ENCODE data around the gene TRIM63. TPM values are rescaled to one million over a fixed set of nuclear protein-coding genes. Genes with fewer than 3 reads are reported as not detected.

TRIM63 gene
- total and polyA plus RNA-seq, 9 of the 15 experiments (the other 6 are each of a cell fraction or from before 2014, with no cell fraction given): 0.08 to 0.57 (median 0.36) TPM

DNA sequence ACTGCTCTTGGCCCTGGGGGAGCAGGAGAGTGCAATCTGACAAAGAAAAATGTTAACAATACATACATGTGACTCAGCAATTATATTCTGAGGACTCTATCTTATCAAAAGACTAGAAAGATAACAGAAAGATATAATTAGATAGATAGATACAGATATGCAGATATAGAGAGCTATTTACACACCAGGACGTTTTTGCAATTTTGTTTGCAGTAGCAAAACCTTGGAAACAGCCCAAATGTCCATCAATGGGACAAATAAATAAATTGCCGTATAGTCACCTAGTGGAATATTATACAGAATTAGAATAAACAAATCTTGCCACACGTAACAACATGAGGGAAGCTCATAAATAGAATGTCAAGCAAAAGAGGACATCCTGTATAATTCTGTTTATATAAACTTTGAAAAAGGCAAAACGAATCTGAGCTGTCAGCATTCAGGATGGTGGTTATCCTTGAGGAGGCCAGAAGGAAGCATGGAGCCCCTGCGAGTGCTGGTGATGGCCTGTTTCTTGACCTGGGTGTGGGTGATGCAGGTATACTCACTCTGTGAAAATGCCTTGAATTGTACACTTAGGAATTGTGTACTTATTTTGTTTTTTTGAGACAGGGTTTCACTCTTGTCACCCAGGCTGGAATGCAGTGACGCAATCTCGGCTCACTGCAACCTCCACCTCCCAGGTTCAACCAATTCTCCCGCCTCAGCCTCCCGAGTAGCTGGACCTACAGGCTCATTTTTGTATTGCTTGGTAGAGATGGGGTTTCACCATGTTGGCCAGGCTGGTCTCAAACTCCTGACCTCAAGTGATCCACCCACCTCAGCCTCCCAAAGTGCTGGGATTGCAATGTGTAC lies 12.8 kb upstream of the TRIM63 start (continued):
- no peak for TF ChIP-seq ZBTB40 (IDR thresholded peaks at IDR 0.05)
- no peak for TF ChIP-seq ZBTB40 (CRISPR knock-in tag; IDR thresholded peaks at IDR 0.05)
- TF ChIP-seq NFE2 (IDR thresholded peaks at IDR 0.05; ENCODE audit: low read depth): peak; percentile 73
- TF ChIP-seq, protein P1, sequence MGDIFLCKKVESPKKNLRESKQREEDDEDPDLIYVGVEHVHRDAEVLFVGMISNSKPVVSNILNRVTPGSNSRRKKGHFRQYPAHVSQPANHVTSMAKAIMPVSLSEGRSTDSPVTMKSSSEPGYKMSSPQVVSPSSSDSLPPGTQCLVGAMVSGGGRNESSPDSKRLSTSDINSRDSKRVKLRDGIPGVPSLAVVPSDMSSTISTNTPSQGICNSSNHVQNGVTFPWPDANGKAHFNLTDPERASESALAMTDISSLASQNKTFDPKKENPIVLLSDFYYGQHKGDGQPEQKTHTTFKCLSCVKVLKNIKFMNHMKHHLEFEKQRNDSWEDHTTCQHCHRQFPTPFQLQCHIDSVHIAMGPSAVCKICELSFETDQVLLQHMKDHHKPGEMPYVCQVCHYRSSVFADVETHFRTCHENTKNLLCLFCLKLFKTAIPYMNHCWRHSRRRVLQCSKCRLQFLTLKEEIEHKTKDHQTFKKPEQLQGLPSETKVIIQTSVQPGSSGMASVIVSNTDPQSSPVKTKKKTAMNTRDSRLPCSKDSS (IDR thresholded peaks at IDR 0.05; ENCODE audit: low read depth, partially characterized antibody): no peak
- TF ChIP-seq PHB2 (IDR thresholded peaks at IDR 0.05; ENCODE audit: low read depth): no peak
- TF ChIP-seq RBM34 (IDR thresholded peaks at IDR 0.05; ENCODE audit: borderline replicate concordance, insufficient read depth, low read length): no peak
- peak; percentile 67; the same call in 1 of the 2 replicates for TF ChIP-seq GATAD2B (IDR thresholded peaks at IDR 0.05; ENCODE audit: borderline replicate concordance)
- no peak for TF ChIP-seq HMBOX1 (IDR thresholded peaks at IDR 0.05)
- TF ChIP-seq, protein P2, sequence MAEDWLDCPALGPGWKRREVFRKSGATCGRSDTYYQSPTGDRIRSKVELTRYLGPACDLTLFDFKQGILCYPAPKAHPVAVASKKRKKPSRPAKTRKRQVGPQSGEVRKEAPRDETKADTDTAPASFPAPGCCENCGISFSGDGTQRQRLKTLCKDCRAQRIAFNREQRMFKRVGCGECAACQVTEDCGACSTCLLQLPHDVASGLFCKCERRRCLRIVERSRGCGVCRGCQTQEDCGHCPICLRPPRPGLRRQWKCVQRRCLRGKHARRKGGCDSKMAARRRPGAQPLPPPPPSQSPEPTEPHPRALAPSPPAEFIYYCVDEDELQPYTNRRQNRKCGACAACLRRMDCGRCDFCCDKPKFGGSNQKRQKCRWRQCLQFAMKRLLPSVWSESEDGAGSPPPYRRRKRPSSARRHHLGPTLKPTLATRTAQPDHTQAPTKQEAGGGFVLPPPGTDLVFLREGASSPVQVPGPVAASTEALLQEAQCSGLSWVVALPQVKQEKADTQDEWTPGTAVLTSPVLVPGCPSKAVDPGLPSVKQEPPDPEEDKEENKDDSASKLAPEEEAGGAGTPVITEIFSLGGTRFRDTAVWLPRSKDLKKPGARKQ (CRISPR knock-in tag; IDR thresholded peaks at IDR 0.05): no peak
- peak; percentile 40; the same call in 1 of the 2 replicates for TF ChIP-seq DPF2 (IDR thresholded peaks at IDR 0.05)
- TF ChIP-seq, protein P3, sequence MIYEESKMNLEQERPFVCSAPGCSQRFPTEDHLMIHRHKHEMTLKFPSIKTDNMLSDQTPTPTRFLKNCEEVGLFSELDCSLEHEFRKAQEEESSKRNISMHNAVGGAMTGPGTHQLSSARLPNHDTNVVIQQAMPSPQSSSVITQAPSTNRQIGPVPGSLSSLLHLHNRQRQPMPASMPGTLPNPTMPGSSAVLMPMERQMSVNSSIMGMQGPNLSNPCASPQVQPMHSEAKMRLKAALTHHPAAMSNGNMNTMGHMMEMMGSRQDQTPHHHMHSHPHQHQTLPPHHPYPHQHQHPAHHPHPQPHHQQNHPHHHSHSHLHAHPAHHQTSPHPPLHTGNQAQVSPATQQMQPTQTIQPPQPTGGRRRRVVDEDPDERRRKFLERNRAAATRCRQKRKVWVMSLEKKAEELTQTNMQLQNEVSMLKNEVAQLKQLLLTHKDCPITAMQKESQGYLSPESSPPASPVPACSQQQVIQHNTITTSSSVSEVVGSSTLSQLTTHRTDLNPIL (CRISPR knock-in tag; IDR thresholded peaks at IDR 0.05): no peak
